ENCODE results near the gene SERPINA1. TPM values are rescaled to one million over a fixed set of nuclear protein-coding genes. Genes with fewer than 3 reads are reported as not detected.

Gene SERPINA1
- total RNA-seq, 6 experiments from 2014 or later, result 0.07 to 0.40 (median 0.17) TPM; not detected in 3

GRCh38 chr14:94397289-94398181 lies 9.1 kb upstream of the SERPINA1 start:
- no peaks in the 10 kb centered on the region for H3K36me3 Mint-ChIP-seq (ENCODE audit: low read depth)
- H3K27me3 Mint-ChIP-seq (ENCODE audit: insufficient read depth), result peaks cover 4% of the 10 kb centered on the region
- no peak for DNase-seq
- H3K9me3 Mint-ChIP-seq, result peaks cover 9% of the 10 kb centered on the region; the same call in 1 of the 2 replicates
- H3K4me3 Mint-ChIP-seq, result no peak overlapping the region
- no peaks in the 10 kb centered on the region for H3K4me1 Mint-ChIP-seq (ENCODE audit: low read depth)
- TF ChIP-seq CTCF (IDR thresholded peaks at IDR 0.05), result no peak
- H3K27ac Mint-ChIP-seq, result no peak overlapping the region

- peaks cover 4% of the 10 kb centered on the region for H3K27me3 Mint-ChIP-seq (ENCODE audit: insufficient read depth)
- no peaks in the 10 kb centered on the region for H3K36me3 Mint-ChIP-seq (ENCODE audit: low read depth)
- TF ChIP-seq CTCF (IDR thresholded peaks at IDR 0.05), result no peak
- no peaks in the 10 kb centered on the region for H3K4me1 Mint-ChIP-seq (ENCODE audit: low read depth)
- no peak overlapping the region for H3K4me3 Mint-ChIP-seq
- 0 out of 2 replicates have a peak, but pooled peaks cover 4% of the 10 kb centered on the region for H3K9me3 Mint-ChIP-seq
- no peak overlapping the region for H3K27ac Mint-ChIP-seq
- DNase-seq, result no peak
Observed at GRCh38 chr14:94396628-94397225, 8.3 kb upstream of the SERPINA1 start.

- peaks cover 4% of the 10 kb centered on the region for H3K27me3 Mint-ChIP-seq (ENCODE audit: insufficient read depth)
- TF ChIP-seq CTCF (IDR thresholded peaks at IDR 0.05), result no peak
- H3K36me3 Mint-ChIP-seq (ENCODE audit: low read depth), result no peaks in the 10 kb centered on the region
- H3K9me3 Mint-ChIP-seq, result peaks cover 4% of the 10 kb centered on the region; the same call in 1 of the 2 replicates
- DNase-seq, result no peak
- no peaks in the 10 kb centered on the region for H3K4me1 Mint-ChIP-seq (ENCODE audit: low read depth)
- no peak overlapping the region for H3K4me3 Mint-ChIP-seq
- no peak overlapping the region for H3K27ac Mint-ChIP-seq
Observed at GRCh38 chr14:94395888-94396574, 7.6 kb upstream of the SERPINA1 start.

GRCh38 chr14:94395282-94395887 lies 7.0 kb upstream of the SERPINA1 start:
- Mint-ChIP-seq H3K36me3 (ENCODE audit: low read depth) (no peaks in the 10 kb centered on the region), H3K9me3 (peaks cover 4% of the 10 kb centered on the region; the same call in 1 of the 2 replicates), H3K4me1 (ENCODE audit: low read depth) (no peaks in the 10 kb centered on the region), H3K27ac (no peak overlapping the region), H3K4me3 (no peak overlapping the region), H3K27me3 (ENCODE audit: insufficient read depth) (peaks cover 4% of the 10 kb centered on the region)
- DNase-seq, result no peak
- no peak for TF ChIP-seq CTCF (IDR thresholded peaks at IDR 0.05)

GRCh38 chr14:94394581-94395207 lies 6.3 kb upstream of the SERPINA1 start:
- Mint-ChIP-seq H3K4me3 (no peak overlapping the region), H3K4me1 (ENCODE audit: low read depth) (no peaks in the 10 kb centered on the region), H3K9me3 (peaks cover 4% of the 10 kb centered on the region; the same call in 1 of the 2 replicates), H3K27ac (no peak overlapping the region), H3K27me3 (ENCODE audit: insufficient read depth) (peaks cover 4% of the 10 kb centered on the region), H3K36me3 (ENCODE audit: low read depth) (no peaks in the 10 kb centered on the region)
- DNase-seq, result no peak
- TF ChIP-seq CTCF (IDR thresholded peaks at IDR 0.05), result no peak
